DLD1 (cell line): Measurements from ENCODE around the gene ARSB.

Experiments
- in situ Hi-C: cut with HindIII; loops from 2 replicates; pipeline ENCODE4 v1.10.0; 2017; ENCODE audit warnings: low sequenced_read_pairs

ARSB gene

DNA sequence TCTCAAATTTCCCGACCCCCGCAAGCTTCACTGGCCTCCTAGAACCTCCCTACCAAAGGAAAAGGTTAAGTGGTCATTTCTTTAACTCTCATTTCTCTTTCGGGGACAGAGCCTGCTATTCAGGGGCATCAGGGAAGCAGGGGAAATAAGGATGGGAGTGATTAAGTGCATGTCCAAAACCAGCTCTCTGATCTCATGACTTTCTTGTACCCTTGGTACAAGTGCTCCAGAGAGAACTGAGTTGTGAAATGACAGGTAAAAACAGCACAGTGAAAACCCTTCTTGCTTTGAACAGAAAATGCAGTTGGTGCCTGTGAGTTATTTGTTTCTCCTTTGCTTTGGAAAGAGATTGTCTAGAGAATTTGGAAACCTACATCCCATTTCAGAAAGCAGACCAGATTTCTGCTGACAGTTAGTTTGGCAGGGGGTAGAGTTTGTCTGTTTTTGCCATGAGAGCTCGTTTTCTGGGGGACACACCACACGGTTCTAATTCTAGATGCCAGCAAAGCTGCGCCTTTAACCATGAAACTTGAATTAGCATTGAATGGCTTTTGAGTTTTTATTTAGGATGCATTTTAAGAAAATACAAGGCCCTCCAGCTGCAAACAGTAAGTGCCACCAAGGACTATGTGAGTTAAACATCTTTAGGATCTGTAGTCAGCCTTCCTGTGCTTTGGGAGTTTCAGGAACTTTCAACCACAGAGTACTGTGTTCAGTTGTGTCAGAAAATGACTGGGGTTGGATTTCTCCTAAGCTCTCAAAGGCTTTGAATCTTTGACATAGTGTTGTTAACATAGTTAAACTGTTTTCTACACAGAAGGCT is 174.8 kb downstream of the ARSB start:
- in situ Hi-C loops = no loop called here

DNA sequence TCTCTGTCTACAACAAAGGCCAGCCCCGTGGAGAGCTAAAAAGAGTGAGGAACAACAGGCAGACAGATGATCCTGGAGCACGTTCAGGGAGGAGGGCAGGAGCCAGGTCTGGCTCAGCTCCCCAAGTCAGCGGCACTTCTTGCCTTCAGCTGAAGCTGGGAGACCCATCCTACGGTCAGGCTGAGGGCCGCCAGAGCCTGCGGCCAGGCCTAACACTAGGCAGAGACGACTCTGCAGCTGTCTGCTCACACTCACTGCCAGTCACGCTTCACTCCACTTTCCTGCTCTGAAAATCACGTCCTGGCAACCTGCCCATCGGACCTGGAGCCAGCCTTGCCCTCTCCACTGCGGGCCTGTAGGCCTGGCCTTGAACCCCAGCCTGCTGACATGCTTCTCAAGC is 175.7 kb downstream of the ARSB start:
- in situ Hi-C loops = no loop called here

DNA sequence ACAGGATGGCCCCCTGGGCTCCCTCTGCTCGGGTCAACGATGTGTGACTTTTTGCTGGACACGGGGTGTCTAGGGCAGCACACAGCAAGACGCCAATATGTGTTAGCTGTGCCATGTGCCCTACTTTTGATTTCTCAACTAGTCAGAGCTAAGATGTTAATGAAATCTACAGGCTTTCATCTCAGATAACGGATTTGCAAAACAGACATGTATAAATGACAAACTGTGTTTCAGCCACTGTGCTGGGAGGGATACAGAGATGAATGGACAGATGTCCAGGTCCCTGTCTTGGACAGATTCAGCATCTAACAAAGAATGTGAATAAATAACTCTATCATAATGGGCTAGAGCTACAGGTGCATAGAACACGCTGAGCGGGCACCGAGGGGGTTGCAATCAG is 176.3 kb downstream of the ARSB start:
- in situ Hi-C loops = no loop called here

DNA sequence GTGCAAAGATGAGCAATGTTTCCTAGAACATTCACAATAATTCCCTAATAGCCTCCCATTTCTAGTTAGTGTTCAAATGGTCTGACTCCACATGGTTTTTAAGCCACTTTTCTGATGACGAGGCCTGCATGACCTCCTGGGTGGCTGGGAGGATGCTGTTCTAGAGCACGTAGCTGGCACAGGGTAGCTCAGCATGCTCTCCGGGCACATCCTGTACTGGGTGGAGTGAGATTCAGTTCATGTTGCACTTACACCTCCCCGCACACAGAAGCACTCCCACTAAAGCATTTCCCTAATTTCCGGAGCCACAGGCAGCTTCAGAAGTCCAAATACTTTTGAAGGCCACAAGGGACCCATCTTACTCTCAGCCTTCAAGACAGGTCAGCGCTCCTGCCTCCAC is 176.7 kb downstream of the ARSB start:
- in situ Hi-C loops = no loop called here

DNA sequence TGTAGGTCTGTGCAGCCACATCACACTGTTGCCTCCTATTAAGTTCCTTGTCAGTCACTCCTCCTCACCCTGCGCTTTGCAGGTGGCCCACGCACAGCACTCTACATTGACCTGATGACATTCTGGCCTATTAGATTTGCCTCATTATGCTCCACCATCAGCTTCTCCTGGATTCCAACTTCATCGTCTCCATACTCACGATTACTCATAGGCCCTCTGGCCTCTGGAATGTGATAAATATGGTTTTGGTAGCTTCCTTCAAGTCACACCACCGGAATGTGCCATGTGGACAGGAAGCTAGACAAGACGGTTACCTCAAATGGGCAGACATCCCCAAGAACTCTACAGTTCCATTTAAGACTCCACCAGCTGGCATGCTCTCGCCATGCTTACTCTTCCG is 178.6 kb downstream of the ARSB start:
- in situ Hi-C loops = no loop called here

DNA sequence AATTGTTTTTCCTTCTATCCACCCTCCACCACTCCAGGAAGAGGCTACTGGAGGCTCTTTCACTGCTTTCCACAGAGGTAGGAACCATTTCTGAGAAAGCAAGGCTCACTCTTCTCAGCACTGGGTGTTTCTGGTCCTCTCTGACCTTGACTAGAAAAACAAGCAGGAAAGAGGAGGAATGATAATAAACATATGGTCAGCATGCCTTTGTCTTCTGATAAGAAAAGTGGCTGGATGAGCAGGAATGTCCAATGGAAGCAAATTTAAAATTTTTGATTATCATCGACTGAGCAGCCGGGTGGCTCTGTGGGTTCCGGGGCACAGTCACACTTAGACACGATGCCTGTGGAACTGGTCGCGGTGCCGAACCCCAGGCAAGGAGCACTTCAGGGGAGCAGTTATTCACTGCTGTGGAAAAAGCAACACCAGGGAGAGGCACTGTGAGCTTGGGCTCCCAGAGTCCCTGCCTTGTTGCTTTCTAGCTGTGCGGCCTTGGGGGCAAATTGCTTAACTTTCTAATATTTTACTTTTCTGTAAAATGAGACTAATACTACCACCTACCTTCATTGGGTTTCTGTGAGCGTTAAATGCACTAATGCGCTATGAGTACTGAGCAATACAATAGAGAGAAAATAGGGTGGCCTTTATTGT is 179.5 kb downstream of the ARSB start:
- in situ Hi-C loops = no loop called here

DNA sequence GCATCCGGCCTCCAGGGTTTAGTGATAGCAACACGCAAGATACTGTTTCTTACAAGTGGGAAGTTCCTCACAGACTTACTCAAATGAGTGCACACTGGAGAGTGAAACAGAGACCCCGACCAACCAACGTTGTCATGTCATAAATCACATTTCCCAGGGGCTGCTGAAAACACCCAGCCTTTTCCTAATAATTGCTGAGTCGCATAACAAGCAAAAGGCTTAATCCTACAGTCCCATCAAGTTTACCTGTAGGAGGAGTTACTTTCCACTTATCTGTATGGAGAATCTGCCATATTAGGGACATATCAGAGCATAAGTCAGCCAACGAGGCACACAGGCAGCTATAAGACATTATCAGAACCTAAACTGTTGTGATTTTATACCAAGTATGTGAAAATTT is 180.1 kb downstream of the ARSB start:
- in situ Hi-C loops = no loop called here

DNA sequence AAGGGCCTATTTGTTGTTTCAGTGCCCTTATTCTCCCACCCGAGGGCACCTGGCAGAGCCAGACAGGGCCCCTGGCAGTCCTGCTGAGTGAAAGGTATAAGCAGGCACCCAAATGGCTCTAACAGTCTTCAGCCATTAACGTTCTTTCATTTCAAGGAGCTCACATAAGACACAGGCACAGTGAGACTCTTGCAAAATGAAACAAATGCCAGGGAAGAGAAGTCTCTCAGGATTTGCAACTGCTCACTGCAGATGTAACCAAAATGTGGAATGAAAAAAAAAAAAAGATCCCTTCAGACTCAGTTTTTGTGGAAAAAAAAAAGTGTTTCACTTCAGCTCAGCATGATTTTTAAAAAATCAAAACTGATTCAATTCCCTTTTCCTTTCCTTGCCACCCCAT is 181.2 kb downstream of the ARSB start:
- in situ Hi-C loops = no loop called here

DNA sequence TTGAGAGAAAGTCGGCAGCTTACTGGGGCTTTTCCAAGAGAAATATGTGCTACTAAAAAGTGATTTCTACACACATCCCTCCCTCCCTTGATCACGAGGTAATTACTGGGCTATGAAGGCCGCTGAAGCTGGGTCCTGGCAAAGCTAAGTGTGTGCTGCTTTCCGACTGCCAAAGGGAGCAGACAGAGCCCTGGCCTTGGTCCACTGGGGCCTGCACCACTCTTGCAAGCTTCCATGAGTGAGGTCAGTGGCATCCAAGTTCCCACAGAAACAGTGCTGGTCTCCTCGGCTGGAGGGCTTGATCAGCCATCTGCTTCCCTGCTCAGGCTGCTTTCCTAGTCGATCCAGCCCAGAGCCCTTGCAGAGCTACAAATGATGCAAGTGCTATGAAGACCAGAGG is 181.8 kb downstream of the ARSB start:
- in situ Hi-C loops = no loop called here

DNA sequence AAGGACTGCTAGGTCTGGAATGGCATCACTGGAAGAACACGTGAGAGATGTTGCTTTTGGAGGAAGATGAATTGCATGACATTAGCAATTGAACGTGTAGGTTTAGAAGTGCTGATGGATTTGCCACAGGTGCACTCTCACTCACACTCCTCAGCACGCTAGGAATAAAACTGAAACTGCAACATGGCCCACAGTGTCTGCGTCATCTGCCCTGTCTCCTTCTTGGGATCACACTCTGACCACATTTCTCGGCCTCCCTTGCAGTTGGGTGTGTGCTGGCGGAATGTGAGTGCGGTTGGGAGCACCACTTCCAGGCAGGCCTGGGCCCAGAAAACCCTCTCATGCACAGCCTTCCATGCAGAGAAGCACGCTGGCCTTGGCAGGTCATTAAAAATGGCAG is 183.7 kb downstream of the ARSB start:
- in situ Hi-C loops = no loop called here

DNA sequence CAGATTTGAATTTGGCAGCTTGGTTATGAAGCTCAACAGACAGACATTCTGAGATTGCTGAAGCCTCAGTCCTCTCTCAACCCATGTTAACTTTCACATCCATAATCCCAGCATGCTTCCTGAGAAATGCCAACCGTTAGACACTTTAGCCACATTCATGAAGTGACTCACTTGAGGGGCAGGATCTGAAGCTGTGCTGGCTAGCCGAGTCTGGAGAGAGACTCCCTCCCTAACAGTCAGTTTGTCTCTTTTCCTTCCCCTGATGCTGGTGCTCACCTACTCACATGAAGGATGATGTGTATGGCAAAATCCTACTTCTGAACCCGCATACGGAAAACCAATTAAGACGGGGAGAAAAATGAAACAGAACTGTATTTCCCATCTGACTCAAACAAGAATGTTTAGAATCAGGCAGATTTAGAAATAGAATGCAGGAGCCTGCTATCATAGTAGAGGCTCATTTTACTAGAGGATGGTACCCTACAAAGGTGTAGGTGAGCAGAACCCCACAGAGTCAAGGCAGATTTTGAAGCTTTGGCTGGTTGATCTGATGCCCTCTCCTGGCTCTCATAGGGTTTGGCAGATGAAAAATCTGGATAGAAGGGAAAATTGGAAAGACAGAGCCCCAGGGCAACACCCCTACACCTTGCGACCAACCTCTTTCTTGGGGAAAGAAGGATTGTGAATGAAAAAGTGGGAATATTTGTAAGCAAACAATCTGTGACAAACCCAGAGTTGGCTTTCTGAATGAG is 185.7 kb downstream of the ARSB start:
- in situ Hi-C loops = no loop called here

DNA sequence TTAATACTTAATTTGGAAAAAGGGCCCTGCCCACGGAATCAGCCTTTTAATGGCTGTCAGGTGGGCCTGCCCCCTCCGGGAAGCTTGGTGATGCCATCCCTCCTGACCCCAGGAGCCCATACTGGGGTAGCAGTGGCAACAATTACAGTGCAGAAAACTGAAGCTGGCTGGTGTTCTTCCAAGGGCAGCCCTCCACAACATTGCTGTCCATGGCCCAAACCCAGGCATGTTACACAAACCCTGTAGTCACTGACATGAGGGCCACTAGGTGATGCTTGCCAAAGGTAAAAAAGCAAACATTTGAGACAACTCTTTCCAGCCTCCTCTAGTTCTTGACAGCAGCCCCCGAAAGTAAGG is 186.5 kb downstream of the ARSB start:
- in situ Hi-C loops = no loop called here

DNA sequence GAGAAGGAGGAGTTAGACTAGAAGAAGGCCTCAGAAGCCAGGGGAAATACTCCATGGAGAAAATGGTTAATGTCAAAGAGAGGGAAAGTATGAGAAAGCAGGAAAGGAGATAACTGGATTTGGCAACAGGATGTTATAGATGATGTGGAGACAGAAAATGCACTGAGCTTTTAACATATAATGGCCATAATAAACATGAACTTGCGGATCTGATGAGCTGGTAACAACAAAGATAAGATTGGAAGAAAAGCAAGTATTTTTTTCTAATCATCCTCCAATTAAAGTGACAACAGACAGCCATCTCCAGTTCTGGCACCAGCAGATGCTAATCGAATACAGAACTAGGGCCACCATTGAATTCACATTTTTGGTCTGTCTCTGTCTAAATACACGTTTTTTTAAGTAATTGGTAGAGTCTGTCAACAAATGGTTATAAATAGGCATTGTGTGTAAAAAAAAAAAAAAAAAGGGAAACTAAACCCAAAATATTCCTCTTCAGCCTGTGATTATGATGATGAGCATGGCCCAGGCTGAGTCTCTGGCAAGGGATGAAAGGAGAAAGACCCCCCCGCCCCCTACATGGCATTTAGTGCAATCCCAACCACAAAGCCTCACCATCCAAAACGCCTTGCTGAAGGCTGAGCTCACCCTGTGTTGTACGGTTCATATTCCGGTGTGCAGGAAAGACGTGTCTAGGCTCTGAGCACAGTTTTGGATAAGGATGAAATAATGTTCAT is 187.0 kb downstream of the ARSB start:
- in situ Hi-C loops = no loop called here

DNA sequence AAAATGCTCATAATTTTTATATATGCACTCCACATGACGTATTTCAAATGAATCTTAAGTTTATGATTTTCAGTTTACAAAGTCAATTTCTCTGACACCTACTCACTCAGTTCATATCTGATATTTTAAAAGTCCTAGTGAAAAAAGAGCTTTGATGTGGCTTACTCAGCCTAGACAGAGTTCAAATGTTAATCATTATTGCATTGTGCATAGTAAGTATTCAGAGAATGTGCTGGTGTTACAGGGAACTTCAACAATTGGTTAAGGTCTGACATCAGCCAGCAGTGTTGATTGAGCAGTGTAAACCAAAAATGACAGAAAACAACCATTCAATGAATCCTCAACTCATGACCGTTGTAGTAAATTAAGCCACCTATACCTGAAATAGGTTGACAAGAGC is 189.4 kb downstream of the ARSB start:
- in situ Hi-C loops = no loop called here

DNA sequence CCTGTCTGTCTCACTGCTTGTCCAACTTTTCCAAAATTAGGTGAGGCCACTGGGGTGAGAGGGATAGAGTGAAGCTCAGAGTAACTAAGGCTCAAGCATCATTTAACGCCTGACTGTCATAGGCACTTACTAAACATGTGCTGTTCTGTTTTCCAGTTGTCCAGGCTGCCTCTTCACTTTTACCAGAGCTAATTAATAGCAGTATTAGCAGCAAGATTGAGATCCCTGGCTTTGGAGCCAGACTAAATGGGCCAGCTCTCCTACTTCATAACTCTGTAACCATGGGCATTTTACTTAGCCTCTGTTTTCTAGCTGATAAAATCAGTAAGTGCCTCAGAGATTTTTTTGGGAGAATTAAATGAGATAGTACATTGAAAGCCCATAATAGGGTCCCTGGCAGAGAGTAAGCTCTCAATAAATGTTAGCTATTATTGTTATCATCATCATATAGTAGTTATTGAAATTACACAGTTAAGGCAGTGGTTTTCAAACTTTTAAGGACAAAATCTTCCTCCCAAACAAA is 190.4 kb downstream of the ARSB start:
- in situ Hi-C loops = no loop called here

DNA sequence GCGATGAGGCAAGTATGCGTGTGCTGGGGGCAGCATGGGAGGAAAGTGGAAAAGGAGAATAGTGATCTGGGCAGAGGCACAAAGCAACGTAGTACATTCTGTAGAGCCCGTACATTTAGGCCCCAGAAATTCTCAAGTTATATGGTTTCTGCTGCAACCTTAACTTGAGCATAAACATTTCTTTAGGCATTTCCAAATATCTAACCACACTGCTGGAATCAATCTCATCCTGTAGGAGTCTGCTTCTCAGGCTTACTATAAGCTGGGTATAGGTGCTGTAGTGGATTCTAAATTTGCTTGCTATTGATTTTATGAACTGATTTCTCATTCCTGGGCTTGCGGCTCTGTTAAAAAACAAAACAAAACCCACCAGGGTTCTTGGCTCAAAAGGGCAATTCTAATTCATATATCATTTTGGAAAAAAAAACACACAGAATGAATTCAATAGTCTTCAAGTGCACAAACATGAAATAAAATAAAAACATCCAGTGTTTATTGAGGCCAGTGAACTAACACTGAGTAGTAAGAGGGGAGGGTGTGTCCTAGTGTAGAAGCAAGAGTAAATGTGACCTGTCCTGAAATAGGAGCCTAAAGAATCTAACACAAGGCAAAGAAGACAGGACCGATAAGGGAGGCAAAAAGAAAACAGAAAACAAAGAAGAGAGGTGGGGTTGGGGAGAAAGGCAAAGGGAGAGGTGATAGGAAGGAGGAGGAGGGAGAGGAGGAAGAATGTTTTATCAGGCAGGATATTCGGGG is 191.0 kb downstream of the ARSB start:
- in situ Hi-C loops = no loop called here

DNA sequence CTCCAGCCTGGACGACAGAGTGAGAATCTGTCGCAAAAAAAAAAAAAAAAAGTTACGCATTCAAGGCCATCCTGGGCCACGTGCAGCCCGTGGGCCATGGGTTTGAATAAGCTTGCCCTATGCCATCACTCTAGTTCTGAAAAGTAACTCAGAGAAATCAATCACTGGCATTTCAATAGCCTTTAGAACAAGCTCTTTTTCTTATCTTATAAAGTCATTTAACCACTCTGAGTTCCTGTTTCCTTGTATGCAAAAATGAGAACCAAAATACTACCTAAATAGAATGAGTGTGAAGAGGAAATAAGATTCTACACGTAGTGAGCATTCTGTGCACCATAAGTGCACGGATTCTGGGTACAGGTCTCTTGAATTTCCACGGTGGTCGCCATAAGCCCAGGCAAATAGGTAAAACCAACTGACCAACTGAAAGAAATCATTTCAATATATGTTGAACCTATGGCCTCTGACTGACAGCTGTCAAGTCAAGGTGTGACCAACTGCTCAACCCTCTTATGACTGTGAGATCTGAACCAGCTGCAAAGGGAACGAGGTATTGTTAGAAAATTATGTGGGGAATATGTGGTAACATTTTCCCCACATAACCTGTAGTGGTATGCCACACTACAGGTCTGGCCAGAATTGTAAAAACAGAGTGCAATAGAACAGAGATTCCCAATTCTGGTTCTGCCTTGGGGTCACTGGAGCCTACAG is 192.6 kb downstream of the ARSB start:
- in situ Hi-C loops = no loop called here

DNA sequence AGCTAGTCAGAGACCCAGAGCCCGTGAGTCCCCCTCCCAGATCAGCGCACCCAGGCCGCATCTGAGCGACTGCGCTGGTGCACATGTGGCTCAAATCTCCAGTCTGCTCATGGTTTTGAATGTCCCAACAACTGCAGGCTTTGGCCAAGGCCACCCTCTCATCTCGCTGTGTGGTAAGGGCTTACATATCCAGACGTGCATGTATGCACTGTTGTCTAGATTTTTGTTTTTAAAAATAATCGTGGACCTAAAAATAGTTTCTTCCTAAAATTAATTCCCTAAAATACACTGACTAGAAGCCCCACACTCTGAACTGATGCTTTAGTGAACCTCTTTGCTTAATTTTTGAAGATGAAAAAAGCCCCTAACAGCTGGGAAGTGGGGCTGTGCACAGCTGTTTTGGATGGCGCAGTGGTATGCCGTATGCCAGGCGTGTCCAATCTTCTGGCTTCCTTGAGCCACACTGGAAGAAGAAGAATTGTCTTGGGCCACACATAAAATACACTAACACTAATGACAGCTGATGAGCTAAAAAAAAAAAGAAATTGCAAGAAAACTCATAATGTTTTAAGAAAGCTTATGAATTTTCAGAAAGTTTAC is 193.5 kb downstream of the ARSB start:
- in situ Hi-C loops = no loop called here

DNA sequence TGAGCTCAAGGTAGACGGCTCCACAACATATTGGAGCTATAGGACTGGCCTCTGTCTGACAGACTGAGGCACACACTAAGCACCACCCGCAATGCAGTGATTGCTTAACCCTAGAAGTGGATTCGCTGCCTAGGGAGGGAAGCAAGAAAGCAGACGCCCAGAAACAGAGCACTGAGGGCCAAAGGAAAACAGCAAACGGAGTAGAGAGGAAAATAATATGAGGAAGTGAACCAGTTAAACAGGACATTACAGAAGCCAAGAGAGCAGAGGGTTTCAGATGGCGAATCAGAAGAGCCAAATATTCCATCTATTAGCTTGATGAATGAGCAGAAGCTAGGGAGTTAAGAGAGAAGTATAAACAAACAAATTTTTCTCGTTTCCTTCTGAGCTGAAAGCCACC is 197.3 kb downstream of the ARSB start:
- in situ Hi-C loops = no loop called here
